Suprapubic skin (tissue), 4 donors: ENCODE results near the gene RAE1.

Source experiments
- POLR2A ChIP-seq, 2 donors: fragments of 450-650 bp; IDR thresholded peaks; one replicate each; pipeline ENCODE4 v1.6.1; 2017; ENCODE audit warnings: antibody characterized with exemption in 2 of 2, mild to moderate bottlenecking in 2 of 2, moderate library complexity in 2 of 2
- POLR2AphosphoS5 ChIP-seq, 3 donors: sonication (generic); formaldehyde crosslinking; IDR thresholded peaks; one replicate each; pipeline ENCODE4 v1.6.1; 2017; ENCODE audit warnings: antibody characterized with exemption in 3 of 3
- TF ChIP-seq, protein P1 (sequence below), 2 donors: fragments of 200-600 bp in 1 of 2; fragments of 450-650 bp in 1 of 2; sonication (generic) in 1 of 2; IDR thresholded peaks; one replicate each; pipeline ENCODE4 v1.5.1; 2016 to 2019; ENCODE audit warnings: antibody characterized with exemption in 2 of 2, mild to moderate bottlenecking in 1 of 2, moderate library complexity in 1 of 2

DNA sequence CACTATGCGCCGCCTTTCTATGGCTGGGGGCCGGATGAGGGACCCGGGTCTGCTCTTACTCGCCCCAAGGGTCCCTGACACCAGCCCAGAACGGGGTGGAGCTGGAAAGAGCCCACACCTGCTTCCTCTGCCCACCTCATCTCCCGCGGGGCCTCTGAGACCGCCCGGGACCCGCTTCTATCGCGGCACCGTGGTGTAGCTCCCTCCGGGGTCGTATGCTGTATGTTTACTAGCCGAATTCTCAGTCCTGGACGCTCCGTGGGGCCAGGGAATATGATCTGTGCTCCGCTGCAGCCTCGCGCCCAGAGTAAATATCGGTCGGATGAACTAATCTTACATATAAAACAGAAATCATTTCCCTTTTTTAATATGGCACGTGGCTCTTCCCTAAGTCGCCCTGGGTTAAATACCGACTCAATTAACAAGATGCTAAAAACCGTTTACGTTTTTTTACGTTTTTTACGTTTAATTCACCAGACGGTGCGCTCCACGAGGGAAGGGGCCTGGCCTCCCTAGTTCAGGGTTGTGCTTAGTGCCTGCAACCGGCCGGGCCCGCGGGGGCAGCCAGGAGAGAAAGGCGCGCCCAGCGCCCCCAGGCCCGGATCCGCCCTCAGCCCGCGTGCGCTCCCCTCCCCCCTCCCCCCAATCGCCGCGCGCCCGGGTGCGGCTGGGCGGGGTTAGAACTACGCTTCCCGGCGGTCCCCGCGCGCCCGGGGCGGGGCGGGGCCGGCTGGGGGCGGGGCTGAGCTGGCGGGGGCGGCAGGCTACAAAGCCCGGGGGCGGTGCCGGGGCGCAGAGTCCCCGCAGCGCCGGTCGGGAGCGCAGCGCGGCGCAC is 39.8 kb downstream of the RAE1 start, which contains the start of gene RBM38:
- TF ChIP-seq, protein P1, sequence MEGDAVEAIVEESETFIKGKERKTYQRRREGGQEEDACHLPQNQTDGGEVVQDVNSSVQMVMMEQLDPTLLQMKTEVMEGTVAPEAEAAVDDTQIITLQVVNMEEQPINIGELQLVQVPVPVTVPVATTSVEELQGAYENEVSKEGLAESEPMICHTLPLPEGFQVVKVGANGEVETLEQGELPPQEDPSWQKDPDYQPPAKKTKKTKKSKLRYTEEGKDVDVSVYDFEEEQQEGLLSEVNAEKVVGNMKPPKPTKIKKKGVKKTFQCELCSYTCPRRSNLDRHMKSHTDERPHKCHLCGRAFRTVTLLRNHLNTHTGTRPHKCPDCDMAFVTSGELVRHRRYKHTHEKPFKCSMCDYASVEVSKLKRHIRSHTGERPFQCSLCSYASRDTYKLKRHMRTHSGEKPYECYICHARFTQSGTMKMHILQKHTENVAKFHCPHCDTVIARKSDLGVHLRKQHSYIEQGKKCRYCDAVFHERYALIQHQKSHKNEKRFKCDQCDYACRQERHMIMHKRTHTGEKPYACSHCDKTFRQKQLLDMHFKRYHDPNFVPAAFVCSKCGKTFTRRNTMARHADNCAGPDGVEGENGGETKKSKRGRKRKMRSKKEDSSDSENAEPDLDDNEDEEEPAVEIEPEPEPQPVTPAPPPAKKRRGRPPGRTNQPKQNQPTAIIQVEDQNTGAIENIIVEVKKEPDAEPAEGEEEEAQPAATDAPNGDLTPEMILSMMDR (IDR thresholded peaks at IDR 0.05), result no peak
- no peak for TF ChIP-seq POLR2A (IDR thresholded peaks at IDR 0.05)
- no peak for TF ChIP-seq POLR2AphosphoS5 (IDR thresholded peaks at IDR 0.05)
